Fibroblast of mammary gland (primary cell): Measurements from ENCODE around the gene RAPGEF4.

Experiments
- DNase-seq: peaks from one replicate; pipeline ENCODE4 v3.0.0-alpha.2; 2010; ENCODE audit warnings: low read depth
- H3K4me3 ChIP-seq: 2 replicates; pipeline ENCODE4 v1.5.1; 2011; ENCODE audit warnings: low read depth, mild to moderate bottlenecking, low read length, moderate library complexity; ENCODE audit not compliant: control insufficient read depth
- TF ChIP-seq, protein P1 (sequence below): conservative IDR thresholded peaks from 2 replicates; pipeline ENCODE4 v1.5.1; 2011; ENCODE audit warnings: low read depth, low read length, inconsistent platforms; ENCODE audit not compliant: control insufficient read depth, insufficient read depth

The RAPGEF4 gene

DNA sequence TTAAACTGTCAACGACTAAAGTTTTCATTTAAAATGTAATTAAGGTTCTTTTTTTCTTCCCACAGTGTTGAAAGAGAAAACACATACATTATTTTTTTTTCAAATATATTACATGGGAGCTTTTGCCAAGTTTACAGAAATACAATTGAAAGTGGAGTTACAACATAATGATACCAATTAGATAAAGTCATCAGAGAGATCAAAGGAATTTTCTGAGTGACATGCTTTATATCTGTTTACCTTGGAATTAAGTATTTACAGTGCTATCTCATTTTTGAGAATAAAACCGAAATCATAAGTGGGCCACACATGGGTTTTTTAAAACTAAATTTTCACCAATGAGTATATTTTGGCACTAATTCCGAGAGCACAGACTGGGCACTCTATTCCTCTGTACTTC is 165.2 kb downstream of the RAPGEF4 start:
- H3K4me3 ChIP-seq, result no peak overlapping the region
- no peak for DNase-seq
- TF ChIP-seq, protein P1, sequence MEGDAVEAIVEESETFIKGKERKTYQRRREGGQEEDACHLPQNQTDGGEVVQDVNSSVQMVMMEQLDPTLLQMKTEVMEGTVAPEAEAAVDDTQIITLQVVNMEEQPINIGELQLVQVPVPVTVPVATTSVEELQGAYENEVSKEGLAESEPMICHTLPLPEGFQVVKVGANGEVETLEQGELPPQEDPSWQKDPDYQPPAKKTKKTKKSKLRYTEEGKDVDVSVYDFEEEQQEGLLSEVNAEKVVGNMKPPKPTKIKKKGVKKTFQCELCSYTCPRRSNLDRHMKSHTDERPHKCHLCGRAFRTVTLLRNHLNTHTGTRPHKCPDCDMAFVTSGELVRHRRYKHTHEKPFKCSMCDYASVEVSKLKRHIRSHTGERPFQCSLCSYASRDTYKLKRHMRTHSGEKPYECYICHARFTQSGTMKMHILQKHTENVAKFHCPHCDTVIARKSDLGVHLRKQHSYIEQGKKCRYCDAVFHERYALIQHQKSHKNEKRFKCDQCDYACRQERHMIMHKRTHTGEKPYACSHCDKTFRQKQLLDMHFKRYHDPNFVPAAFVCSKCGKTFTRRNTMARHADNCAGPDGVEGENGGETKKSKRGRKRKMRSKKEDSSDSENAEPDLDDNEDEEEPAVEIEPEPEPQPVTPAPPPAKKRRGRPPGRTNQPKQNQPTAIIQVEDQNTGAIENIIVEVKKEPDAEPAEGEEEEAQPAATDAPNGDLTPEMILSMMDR, result no peak

DNA sequence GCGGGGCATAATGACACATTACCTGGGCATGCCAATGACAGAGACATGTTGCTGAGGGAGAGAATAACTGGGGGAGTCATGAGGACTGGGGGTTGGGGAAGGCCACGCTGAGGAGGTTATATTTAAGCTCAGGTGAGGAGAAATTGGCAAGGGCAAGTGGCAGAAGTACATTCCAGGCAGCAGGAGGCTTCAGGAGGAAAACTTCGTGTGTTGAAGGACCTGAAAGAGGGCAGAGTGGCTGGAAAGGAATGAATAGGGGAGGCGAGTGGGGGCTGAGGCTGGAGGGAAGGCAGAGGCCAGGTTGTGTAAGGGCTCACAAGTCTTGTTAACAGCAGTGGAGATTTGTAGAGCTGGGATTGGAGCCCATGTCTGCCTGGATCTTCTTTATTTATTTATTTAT is 166.3 kb downstream of the RAPGEF4 start:
- no peak overlapping the region for H3K4me3 ChIP-seq
- no peak for DNase-seq
- TF ChIP-seq, protein P1, result no peak

DNA sequence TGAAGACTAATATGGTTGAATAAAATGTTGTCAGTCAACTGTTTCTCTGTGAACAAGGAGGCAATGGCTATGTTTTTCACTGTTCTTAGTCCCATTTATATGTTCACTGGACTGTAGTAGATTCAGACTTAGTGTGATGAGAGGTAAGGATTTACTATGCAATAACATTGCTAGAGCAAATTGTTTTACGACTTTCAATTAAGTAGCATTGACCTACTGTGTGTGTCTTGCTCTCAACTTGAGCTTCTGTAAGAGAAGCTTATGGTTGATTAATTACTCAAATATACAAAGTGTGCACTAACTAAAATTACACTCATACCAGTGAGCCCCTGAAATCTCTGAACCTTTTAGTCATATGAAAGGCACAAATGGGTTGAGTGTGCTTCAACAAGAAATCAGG is 168.6 kb downstream of the RAPGEF4 start:
- TF ChIP-seq, protein P1, result no peak
- DNase-seq, result no peak

DNA sequence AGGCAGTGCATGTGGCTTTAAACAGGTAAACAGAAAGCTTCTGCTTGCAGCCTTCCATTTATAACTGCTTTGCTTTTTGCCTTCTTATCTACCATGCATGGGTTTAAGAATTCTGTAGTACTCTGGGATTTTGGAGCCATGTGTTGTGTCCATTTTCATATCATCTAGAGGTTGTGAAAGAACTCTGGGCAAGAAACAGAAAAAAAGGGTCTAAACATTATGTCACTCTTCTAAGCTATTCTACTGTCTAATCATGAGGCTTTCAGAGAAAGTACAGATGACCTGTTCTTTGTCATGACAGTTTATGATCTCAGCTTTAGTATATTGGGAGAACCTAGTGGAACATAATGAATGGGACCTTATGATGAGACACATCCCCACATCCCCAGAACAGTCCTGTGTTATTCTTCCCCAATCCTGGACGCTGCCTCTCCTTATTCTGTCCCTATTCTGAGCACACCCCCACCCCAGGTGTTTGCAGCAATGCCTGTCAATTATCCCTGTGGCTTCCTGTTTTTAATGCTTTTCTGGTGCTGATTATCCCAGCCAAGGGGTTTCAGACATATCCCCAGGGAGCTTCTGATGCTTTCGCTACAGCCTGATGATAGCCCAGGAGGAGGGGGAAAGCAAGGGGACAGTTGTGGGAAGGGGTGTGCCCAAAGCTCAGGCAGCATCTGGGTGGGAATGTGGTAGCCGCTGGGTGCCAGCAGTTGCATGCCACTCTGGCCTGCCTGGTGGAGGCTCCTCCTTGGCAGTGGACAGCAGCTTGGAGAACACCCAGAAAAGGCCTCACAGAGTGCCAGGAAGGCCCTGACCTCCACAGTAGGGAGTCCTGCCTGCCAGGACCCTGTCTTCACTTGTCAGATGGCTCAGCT is 170.5 kb downstream of the RAPGEF4 start:
- TF ChIP-seq, protein P1, result no peak
- H3K4me3 ChIP-seq, result no peak overlapping the region
- no peak for DNase-seq

More for the DNA sequence above, 168.6 kb downstream of the RAPGEF4 start:
- no peak overlapping the region for H3K4me3 ChIP-seq

DNA sequence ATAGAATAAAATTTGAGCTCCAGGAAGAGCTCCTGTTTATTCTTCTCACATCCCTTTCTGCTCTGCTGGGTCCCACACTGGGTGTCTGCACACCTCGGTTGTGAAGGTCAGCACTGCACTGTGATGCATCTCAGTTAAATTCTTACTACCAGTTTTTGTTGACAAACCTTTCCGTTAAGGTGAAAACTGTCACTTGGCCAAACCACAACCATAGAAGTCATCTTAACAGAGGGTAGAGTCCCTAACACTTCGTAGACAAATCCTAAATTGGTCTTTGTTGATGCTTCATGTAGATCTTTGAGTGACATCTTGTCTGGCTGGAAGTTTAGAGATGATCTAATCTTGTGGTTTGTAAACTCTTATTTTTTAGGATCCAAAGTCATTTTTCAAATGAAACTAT is 172.6 kb downstream of the RAPGEF4 start:
- H3K4me3 ChIP-seq, result no peak overlapping the region
- TF ChIP-seq, protein P1, result no peak
- DNase-seq, result no peak

DNA sequence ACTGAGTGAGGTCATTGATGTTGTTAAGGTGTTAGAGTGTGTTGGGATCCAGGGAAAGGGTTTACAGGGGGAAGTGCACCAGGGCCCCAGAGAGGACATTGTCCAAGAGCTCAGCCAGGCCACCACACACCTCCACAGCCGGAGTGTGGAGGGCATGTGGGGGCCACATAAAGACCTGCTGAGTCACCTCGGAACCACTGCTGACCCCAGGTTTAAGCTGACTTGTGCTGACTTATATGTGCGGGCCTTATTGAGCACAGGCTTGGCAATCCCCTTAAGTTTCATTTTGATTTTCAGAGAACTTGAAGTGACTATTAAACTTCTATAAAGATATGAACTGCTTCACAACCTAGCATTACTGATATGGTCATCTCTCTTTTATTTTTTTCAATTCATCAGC is 173.8 kb downstream of the RAPGEF4 start:
- TF ChIP-seq, protein P1, result no peak
- DNase-seq, result no peak
- H3K4me3 ChIP-seq, result no peak overlapping the region
